Hippocampal formation (tissue), 2 donors: ENCODE results near the gene PGBD5.
A peak's percentile ranks its signal among the peaks of the same experiment; 100 is the strongest.

Experiments used
- DNase-seq, 2 donors: peaks; one replicate each; lab custom pipeline; 2025; lab: John Stamatoyannopoulos, UW

The PGBD5 gene

DNA sequence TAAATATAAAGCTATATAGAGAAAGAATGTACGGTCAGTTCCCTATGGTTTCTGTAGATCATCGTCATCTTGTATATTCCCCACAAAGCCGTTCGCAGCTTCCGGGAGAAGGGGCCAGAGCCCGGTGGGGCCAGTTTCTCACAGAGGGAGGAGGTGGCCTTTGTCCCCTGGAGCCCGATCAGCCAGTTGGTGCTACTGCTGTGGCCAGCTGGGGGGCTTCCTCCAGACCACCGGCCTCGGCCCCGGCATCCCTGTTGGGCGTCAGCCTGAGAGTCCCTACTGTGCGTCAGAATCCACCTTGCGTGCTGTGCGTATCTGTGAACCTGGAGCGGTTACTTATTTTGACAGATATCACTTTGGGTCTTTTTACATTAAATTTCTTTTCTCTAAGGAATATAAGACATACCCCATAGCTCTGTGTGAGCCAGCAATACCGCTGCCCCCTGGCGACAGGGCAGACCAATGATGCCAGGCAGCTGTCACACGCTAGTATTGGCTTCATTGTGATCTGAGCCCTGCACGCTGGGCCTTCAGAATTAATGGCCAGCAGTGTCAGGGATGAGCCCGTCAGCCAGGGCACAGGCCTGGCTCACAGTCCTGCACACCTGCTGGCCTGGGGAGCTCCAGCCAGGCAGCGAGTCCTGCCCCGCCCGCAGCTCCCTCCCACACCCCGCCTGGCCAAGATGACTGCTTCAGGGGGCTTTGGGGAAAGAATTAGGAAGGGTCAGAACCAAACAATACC is 145.9 kb downstream of the PGBD5 start:
- DNase-seq = no peak

DNA sequence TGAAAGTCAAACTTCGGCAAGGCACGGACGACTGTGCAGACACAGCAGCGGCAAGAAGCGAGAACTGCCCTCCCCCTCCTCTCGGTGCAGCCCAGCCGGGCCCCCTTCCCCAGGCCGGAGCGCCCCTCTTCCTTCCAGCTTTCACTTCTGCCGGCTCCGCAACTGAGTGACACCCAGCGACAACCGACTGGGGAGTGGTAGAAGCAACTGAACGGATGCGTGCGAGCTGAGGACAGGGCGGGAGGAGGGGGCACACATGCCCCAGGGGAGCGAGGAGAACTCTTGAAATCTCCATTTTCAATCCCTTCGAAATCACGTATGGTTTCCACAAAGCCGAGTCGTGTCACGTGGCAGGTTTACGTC is 146.6 kb downstream of the PGBD5 start:
- DNase-seq = no peak

DNA sequence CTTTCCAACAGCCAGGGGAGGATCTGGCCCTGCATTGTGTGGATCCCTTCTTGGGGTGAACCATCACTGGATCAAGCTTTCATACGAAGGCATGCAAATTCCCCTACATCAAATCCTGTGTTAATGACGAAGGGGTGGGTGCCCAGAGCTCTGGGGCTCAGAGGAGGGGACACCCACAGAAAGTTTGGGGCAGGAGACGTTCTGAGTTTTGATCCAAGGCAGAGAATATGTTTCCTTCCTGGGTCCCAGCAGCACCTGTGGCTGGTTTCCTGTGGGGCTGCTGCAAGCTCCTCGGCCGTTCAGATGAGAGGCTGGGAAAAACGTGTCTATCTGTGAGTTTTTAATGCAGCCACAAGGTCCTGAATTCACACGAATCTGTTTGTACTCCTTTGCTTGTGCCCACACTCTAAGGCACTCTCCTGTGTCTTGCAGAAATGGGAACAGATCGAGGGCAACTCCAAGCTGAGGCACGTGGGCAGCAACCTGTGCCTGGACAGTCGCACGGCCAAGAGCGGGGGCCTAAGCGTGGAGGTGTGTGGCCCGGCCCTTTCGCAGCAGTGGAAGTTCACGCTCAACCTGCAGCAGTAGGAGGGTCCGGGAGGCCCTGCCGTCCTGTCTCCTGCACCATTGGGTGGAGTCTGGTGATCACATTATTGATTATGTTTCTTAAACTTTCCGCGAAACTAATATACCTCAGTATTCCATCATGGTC is 147.1 kb downstream of the PGBD5 start:
- no peak for DNase-seq

DNA sequence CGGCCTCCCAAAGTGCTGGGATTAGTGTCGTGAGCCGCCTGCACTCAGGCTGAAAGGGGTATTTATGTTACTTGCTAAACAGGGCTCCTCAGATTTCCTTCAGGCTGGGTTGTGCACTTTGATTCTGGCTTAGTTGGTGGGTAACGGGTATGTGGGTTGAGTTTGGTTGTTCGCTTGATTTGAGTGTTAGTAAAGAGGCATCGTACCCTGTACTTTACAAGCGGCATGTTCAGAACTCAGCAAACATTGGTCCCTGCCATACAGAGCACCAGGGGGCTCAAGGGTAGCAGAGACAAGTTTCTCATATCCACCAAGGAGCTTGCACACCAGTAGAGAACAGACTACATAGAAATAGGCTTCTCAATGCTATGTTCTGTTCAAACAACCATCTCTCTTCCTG is 147.8 kb downstream of the PGBD5 start:
- no peak for DNase-seq

DNA sequence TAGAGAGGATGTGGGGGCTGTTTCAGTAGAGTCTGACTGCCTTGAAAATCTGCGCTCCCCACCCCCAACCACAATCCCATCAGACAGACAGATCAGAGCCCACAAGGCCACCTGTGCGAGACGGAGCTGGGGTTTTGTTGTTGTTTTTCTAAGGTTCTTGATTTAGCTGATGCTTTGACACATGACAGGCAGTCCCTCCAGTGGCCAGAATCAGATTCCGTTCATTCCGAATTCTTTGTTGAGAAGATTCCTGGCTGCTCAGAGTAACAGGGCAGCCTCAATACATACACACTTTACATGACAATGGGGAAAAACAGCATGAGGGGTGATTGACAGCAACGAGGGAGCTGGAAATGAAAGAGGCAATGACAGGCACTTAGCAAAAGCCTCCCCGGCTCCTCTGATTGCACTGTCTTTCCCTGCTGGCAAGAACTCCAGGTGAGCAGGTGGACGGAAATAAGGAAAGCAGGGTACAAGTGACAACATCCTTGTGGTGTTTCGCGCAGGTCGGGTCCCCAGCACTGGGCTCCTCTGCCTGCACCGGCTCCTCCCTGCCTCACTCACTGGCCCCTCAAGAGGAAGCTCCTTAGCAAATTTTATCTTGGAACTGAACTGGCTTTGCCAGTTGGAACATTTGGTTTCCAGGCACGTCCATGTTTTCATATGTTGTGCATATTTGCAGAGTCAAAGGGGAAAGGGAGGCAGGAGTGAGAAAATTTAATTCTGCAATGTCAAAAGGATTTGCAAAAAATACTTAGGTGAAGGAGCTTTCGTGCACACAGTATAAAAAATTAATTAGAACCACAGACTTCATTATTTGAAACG is 148.7 kb downstream of the PGBD5 start:
- DNase-seq = no peak

DNA sequence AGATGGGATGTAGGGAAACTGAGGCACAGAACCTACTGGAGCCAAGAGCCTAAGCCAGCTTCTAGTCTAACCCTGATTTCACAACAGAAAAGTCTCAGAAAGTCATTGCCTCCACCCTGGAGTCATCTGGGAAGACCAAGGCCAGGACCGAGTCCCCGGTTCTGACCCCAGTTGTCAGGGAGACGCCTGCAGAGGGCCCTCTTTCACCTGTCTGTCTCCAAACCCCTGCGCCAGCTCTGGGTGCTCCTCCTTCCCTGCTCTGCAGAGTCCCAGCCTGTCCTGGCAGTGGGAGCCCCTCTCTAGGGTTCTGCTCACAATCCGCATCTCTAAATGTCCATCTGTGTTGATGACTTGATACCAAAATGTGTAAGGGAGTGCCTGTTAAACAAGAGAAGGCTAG is 149.7 kb downstream of the PGBD5 start:
- DNase-seq = no peak

DNA sequence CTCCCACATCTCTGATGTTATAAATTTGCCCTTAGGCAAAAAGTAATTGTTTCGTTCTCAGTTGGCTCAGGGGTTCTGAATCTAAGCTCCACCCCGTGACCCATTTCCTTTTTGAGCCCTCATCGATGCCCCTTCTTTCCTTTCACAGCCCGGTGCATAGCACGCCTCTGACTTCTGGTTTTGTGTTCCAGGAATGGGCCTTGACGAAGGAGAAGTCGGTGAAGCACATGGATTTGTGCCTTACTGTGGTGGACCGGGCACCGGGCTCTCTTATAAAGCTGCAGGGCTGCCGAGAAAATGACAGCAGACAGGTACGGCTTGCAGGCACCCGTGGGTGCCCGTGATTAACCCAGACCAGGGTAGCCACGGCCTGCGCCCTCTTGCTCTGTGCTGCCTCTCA is 151.9 kb downstream of the PGBD5 start:
- no peak for DNase-seq

DNA sequence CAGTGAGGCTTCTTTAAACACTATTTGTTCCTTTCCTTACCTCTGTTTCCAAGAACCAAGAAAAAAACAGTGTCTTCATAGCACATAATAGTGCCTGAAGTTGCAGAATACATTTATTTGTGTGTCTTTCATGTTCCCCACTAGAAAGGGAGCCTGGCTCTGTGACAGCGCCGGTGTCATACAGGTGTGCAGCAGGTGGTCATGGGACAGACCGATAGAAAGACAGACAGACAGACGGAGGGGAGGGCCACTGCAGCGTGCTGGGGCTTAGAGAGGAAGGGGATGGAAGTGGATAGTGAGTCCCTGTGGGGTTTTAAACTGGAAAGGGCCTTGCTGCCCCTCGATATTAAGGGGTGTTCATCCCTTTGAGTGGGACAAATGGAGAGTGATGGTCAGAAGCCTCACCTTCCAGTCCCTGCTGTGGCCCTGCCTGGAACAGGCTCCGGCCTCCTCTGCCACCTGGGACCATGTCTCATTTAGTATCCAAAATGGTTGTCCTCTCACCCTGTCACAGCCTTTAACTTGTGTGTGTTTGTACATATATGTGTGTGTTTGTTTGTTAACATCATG is 152.9 kb downstream of the PGBD5 start:
- no peak for DNase-seq

DNA sequence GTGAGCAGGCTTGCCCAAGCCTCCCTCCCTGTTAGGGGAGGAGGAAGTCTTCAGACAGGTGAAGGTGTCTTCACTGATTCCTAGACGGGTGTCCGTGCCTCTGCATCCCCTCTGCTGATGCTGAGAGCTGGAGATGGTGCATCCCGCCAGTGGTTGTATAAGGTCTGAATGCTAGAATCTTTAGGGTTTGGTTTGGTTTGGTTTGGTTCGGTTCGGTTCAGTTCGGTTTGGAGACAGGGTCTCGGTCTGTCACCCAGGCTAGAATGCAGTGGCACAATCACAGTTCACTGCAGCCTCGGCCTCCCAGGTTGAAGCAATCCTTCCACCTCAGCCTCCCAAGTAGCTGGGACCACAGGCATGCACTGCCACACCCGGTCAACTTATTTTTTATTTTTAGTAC is 153.6 kb downstream of the PGBD5 start:
- no peak for DNase-seq

DNA sequence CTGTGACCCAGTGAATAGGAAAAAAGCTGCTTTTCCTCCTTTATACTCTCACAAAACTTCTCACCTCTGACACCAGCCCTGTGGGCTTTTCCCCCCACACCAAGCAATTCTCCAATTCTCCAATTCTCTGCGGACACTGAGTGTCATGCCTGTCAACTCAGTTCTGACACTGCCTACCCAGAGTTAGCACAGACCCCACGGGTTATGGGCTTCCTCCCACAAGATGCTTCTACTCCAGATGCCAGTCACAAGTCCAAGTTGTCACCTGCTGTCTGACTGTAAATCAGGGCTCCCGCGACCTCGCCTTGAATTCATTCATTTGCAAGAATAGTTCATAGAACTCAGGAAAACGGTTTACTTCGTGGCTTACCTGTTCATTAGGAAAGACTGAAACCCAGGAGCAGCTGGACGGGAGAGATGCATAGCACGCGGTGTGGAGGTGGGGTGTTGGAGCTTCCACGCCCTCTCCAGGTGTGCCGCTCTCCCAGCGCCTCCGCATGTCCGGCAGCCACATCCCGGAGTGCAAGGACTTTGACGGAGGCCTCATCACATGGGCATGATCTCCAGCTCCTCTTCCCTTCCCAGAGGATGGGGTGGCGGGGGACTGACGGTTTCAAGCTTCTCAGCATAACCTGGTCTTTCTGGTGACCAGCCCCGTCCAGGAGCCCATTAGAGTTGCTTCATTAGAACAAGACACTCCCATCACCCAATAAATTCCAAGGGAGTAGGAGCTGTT is 154.7 kb downstream of the PGBD5 start:
- DNase-seq = no peak

DNA sequence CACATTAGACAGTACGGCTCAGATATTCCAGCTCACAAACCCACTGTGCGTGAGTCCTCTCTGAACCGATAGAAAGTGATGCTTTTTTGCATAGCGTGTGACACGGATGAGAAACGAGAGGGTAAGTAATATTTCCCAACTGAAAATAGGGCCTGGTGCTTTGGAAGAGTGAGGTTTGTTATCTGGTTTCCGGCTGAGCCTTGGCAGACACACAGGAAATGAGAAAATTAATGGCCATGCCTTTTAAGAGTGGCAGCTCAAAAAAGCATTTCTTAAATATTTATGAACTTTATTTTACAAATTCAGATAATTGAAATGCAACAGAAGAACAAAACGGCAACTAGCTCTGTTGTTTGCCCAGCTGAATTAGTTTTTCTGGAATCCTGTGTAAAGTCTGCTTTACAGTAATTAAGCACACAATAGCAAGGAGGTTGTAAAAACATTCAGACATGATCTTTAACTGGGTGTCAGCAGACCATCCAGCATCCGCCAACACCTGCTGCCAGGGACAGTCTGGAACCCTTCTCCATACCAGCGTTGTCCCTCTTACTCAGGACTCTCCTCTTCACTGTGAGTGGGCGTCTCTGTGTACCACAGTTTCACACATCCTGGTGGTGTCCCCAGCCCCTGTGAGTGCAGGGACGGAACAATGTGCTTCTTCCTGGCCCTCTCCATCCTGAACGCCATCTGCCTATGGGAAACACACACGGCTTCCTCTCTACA is 155.4 kb downstream of the PGBD5 start:
- DNase-seq = no peak

DNA sequence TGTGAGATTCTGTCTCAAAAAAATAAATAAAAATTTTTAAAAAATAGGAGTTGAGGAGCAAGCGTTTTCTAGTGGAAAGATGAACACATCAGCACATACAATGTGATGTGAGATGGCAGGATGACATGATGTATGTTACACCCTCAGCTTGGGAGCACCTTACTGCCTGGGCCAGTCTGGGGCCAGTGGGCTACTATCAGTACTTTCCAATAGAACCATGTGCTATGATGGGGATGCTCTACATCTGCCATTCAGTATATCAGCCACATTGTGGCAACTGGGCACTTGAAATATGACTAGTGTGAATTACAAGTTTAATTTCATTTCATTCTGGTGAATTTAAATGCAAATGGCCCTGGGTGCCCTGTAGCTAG is 156.0 kb downstream of the PGBD5 start:
- DNase-seq = no peak

DNA sequence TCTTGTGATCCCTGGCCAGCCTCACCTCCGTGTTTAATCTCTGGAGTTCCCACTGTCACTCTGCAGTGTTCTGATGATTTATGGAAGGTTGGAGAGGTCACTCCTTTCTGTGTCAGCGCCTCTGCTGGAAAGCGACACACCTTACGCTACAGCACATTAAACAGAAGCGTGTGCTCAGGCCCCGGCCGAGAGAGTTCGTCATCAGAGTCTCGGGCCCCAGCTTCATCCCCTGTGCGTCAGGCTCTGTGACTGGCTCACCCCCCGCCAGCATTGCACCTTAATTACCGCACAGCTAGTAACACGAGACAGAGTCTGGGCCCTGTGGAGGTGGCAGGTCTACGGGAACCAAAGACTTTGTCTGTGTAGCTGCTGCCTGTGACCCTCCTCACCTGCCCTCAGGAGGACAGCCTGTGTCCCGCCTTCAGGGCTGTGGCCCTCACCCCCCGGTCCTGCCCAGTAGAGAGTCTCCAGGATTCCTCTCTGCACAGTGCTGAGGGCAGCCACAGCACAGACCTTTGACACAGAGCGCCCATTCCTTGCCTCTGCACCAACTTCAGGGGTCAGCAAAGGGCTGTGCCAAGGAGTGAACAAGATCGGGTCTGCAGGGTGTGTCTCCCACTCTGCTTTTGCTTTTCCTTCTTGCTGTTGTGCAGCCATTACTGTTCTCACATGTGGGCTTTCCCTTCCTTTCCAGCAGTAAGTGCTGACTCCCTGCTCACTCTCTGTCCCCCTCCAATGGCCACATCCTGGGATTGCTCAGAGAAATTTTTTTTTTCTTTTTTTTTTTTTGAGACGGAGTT is 157.6 kb downstream of the PGBD5 start:
- peak in 1 of 2 donors; percentile 59 for DNase-seq

DNA sequence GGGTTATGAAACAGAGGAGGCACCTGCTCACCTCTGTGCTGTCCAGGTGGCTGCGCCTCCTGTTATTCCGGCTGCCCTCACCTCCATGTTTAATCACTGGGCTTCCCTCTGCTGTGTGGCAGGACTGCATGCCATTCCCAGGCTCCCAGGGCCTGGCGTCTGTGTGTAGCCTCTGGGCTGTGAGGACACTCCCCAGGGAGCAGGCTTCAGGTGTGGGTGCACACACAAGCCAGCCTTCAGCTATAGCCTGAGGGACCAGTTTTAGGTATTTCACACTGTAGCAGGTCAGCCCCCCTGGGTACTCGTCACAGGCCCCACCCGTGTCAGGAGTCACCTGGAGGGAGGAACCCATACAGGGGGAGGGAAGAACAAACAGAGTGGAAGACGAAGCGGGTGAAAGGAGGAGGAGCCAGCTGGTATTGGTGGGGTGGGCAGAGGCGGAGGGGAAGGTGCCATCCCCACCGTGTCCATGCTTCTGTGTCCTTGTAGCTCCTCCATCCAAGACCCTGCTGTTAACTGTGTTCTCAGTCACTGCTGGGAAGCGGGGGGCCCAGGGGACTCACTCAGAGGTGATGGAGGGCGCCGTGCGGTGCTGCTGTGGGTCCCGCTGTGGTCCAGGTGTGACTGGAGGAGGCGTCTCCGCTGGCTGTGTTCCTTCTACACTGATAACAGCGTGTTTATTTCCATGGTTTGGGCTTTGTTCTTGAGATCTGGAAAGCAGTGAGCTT is 158.6 kb downstream of the PGBD5 start:
- DNase-seq = no peak

DNA sequence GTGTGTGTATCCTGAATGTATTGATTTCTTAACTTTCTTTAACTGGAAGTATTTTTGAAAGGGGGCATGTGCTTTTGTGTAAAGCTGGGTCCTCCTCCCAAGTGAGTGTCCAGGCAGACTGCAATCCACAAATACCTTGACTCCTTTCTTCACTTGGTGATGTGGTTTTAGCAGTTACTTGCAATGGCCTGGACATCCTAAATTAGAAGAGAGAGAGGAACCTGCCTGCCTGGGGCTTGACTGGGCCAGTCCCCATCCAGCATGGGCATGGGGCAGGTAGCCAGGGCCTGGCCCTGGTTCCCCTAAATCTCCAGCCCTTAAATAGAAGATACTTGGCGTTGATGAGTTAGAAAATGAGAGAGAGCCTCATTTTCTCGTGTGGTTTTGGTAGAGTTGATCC is 159.7 kb downstream of the PGBD5 start:
- DNase-seq = no peak

DNA sequence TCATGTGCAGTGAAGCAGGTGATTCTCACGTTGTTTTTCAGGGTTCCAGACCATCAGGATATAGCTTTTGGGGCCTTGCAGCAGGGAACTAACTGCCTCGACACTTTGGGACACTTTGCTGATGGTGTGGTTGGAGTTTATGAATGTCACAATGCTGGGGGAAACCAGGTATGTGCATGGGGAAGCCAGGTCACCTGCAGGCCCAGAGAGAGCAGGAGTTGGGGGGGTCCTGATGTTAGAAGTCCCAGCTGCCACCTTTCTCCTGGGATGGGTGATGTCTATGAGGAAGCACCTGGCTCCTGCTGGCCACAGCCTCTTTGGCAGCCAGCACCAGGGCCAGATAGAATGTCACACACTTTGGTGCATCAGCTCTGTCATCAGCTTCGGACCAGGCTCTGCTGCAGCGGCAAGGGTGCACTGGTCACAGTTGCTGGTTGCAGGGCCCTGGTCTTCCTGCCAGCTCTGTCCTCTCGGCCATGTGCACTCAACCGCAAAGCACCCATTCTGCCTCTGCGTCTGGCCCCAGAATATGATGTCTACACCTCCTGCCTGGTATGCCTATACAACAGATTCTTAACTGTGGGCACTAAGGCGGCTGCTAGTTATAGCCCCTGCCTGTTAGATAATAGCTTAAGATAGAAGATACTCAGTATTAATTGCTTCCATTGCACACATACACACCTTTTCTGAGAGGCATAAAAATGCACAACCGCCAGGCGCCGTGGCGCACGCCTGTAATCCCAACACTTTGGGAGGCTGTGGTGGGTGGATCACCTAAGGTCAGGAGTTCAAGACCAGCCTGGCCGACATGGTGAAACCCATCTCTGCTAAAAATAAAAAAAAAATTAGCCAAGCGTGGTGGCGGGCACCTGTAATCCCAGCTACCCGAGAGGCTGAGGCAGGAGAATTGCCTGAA is 160.7 kb downstream of the PGBD5 start:
- DNase-seq = no peak
